OCI-LY7 (cell line): ENCODE results near the gene ZNF609.

ENCODE experiments used
- CTCF ChIP-seq: fragments of 200-600 bp; sonication (generic); conservative IDR thresholded peaks from 2 replicates; pipeline ENCODE4 v1.5.1; 2014; ENCODE audit warnings: mild to moderate bottlenecking, antibody characterized with exemption, low read length, moderate library complexity, mixed read lengths
- EZH2phosphoT487 ChIP-seq: fragments of 200-600 bp; sonication (generic); IDR thresholded peaks from 2 replicates; pipeline ENCODE4 v1.6.1; 2018; ENCODE audit warnings: low read depth, borderline replicate concordance, mild to moderate bottlenecking, mixed run types, antibody characterized with exemption, low read length, moderate library complexity, mixed read lengths

GRCh38 chr15:64581408-64581761, 121.0 kb downstream of the ZNF609 start:
- no peak for TF ChIP-seq CTCF
- no peak for TF ChIP-seq EZH2phosphoT487
